ENCODE results near the gene ARMH1.
"Not testable (repeated sequence)": the region's sequence is repeated elsewhere in the genome, so short reads cannot be mapped to it uniquely, and the experiment has no call there.

Gene ARMH1

DNA sequence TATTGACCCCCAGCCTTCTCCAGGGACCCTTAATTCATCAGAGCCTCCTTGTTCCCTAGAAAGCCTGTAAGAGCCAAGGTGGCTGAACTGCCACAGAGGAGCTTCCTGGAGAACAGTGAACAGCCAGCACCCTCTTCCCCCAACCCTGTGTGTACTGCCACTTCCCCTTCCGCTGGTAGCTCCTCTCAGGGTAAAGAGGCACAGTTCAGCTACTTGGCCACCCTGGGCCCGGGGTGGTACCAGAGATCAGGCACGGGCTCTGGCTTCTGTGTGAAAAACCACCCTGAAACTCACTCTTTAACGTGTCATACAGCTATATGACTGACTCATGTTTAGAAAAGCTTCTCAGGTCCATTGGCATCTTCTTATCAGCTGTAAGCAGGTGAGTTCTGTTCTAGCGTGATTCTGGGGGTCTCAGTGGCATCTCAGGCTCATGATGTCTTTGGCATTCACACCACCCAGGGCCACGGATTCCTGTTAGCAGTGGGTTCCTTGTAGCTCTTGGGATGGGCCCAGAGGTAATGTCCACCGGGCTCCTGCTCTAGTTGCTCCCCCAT is 22.4 kb downstream of the ARMH1 start:
- peak; percentile 16 for DNase-seq

DNA sequence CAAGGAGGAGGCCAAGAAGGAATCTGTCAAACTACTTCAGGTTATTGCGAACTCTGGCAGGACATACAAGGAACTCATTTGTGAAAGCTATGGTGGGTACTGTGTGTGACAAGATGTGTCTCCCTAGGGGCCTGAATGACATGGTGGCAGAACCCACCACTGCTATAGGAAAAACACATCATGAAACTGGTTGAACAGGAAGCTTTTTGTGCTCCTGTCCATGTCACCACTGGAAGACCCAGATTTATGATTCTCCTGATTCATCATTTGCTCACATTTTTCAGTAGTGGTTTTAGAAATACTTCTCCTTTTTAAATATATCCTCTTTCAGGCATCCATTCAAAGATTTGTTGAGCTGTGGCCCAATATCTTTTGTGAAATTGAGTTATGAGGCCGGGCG is 23.6 kb downstream of the ARMH1 start:
- no peak for DNase-seq

DNA sequence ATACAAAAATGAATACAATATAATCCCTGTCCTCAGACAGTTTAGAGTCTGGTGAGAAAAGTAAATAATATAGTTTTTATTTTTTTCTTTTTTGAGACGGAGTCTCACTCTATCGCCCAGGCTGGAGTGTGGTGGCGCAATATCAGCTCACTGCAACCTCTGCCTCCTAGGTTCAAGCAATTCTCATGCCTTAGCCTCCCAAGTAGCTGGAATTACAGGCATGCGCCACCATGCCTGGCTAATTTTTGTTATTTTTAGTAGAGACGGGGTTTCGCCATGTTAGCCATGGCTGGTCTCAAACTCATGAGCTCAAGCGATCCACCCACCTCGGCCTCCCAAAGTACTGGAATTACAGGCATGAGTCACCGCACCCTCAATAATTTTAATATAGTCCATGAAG is 24.9 kb downstream of the ARMH1 start:
- not testable (repeated sequence) for DNase-seq

DNA sequence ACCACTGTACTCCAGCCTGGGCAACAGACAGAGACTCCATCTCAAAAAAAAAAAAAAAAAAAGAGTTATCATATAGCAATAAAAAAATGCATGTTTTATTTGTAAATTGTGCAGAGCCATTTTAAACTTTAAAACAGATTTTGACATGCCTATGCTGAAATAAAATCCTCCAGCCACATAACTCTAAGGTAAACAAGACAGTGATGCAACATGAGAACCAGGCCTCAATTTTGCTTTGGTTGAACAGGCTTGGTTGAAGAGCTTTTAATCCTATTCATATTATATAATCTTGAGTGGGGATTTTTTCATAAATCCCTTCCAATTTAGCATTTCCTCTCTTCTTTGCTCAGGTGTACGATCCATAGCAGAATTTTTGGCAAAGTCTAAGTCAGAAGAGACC is 26.1 kb downstream of the ARMH1 start:
- no peak for DNase-seq

DNA sequence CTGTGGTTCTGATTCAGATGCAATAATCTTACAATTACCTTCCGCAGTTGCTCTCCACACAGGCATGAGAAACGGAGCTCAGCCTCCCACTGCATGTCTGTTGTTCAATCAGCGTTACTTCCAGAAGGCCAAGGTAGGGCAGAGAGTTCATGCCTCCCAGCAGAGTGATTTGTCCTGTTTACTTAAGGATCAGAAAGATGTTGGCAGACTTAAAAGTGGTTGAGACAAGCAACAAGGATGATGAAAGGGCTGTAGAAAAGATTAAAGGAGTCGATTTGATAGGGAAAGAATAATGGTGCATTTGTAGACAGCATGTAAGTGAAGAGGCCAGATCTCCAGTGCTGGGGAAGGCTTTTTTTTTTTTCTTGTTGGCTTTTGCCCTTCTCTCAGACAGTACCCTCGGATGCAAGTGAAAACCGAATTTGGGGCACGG is 26.6 kb downstream of the ARMH1 start:
- no peak for DNase-seq

DNA sequence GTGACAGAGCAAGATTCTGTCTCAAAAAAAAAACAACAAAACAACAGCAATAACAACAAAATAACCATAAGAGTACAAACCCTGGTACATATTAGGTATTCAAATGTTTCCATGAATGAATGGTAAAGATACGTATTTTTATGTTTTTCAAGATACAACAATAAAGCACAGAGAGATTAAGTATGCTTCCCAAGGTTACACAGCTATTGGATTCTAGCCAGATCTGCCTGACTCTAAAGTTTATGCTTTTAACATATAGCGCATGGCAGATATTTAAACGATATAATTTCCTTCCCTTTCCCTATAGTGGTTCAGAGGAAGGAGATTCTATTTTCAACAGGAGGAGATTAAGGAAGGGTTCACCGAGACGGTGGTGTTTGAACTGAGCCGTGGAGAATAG is 31.0 kb downstream of the ARMH1 start:
- DNase-seq = no peak

DNA sequence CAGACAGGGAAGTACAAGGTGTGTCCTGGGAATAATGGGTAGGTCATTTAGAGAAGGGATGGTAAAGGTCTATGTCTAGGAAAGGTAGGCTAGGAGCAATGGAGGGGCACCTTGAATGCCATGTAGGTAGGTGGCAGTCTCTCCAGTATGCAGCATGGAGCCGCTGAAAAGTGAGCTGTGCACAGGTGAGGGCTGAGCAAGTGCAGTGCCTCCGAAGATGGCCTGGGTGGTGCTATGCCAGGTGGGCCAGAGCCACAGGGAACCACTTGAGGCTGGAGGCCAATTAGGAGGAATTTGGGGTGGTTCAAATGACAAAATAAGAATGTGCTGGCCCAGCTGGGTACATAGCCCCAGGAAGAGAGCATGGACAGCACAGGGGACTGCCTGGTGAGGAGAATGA is 31.4 kb downstream of the ARMH1 start:
- DNase-seq = no peak

DNA sequence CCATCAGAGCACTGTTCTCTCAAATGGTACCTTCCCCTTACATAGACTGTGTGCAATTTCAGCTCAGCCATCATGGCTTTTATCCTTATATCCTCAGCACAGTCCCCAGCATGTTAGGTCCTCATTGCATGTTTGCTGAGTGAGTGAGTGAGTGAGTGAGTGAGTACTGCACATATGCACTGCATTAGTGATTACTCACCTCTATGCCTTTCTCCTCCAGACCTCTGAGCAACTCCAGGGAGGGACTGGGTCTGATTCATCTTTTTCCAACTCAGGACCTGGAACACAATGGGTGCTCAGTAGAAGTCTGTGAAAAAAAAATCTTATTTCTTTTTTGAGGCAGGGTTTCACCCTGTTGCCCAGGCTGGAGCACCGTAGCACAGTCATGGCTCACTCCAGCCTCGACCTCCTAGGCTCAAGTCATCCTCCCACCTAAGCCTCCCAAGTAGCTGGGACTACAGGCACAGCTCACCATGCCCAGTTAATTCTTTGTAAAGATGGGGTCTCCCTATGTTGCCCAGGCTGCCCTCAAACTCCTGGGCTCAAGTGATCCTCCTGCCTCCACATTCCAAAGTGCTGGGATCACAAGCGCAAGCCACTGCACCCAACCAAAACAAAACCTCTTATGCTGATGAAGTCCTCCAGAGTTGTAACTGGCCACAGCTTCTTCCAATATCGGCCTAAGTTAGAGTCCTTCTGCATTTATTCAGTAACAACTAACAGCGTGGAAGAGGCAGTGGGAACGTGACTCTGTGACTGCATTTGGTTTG is 32.8 kb downstream of the ARMH1 start:
- no peak for DNase-seq

DNA sequence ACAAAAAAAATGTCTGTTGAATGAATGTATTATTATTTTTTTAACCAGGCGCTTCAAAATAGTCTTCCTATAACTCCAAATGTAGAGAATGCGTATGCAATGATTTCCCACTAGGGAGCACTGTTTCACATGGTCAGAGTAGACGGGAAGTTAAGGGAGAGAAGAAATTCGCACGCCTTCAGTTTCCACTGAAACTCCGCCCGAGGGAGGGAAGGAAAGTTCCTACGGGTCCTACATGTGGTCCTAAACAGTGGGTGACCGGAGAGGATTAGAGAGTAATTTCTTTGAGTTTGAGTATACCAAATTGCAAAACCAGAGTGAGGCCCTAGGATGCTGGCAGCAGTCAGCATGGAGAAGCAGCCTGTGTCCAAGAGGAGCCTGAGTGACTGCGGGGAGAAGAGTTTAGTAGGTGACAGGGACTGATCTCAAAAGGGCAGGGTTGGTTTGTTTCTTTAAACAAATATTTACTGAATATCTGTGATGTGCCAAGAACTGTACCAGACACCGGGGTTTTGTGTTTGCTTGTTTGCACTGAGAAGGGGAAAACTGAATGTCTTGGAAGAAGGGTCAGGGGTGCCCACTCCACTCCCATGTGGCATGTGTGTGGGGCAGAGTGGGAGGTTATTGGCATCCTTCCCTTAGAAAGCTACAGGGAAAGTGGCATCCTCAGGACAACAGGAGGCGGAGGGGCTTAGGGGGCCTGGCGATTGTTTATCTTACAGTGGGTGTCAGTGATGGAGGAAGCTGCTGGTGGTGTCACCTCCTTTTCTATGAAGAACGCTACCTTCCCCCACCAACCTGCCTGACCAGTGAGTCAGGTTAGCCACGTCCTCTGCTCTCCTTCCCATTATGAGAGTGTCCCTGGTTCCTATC is 33.7 kb downstream of the ARMH1 start:
- no peak for DNase-seq

DNA sequence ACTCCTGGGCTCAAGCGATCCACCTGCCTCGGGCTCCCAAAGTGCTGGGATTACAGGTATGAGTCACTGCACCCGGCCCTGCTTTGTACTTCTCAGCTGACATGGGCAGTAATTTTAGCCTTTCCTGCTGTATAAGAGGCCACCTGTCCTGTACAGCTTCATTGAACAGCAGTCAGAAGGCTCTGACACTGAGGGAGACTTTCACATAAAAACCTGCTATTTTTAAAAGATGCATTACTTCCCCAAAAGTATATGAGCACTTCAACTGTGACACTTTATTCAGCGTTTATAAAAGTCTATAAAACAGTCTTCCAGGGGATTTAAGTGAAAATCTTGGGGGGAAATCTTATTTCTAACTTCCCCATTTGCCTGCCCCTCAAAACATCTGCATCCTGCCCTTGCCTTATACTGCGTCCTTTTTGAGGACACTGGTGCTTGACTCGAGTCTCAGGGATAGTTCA is 38.8 kb downstream of the ARMH1 start:
- no peak for DNase-seq

DNA sequence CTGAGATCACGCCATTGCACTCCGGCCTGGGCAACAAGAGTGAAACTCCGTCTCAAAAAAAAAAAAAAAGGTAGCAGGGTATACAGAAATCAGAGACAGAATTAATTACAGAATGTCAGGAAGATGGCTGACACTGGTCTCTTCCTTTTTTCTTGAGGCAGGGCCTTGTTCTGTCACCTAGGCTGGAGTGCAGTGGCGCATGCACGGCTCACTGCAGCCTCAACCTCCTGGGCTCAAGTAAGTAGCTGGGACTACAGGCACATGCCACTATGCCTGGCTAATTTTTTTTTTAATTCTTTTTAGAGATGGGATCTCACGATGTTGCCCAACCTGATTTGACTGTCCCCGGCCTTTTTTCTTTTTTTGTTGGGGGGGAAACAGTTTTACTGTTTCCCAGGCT is 40.0 kb downstream of the ARMH1 start:
- DNase-seq = no peak

DNA sequence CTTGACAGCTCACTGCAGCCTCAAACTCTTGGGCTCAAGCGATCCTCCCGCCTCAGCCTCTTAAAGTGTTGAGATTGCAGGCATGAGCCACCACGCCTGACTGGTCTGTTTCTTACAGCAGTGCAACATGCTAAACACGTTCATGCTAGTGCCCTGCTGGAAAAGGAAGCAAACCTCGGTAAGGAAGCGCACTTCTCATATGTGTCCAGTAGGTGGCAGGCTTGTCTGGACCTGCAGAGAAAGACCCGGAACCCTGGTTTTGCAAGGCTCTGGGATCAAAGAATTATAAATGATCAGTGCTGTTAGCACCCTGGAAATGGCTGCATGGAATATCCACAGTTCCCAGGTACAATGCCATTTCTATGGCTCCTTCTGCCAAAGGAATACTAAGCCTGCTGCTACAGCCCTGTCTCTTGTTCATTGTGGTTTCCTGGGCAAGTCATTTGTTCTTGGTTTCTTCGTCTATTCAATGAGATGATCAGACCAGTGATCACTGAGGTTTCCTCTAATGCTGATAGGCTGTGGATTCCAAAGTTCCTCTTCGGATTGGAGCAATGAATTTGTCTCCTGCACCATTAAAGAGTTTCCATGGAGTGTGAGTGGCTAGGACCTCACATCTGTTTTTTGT is 40.5 kb downstream of the ARMH1 start:
- DNase-seq = peak; percentile 60

DNA sequence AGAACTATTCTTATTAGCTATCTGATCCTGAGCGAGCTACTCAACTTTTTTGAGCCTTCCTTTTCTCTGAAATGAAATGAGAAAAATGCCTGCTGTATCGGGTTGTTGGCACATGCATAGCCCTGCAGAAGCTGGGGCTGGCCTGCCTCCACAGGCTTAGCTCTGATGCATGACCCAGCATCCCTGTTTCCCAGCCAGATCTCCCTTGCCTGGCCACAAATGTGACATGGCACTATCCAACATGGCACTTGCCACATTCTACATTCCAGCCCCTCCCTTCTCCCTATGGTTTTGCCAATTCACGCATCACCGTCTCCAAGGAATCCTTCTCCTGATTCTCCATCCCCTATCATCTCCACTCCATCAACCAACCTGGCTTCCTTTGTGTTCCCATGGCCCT is 42.6 kb downstream of the ARMH1 start:
- DNase-seq = no peak

DNA sequence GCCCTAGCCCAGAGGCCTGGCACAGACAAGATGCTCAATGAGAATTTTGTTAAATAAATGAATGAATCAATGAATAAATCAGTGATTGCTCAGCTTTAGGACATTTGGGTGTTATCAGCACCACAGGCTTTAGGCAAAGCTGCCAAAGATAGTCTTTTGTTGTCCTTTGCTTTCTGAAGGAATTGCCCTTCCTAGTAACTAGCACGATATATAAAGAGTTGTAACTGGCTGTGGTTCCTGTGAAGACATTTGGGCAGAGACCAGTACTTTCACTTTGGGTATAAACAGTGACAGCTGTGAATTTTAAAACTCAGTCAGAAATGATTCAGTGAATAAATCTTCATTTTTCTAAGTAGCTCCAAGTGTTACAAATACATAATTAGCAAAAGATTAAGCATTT is 43.1 kb downstream of the ARMH1 start:
- DNase-seq = no peak

DNA sequence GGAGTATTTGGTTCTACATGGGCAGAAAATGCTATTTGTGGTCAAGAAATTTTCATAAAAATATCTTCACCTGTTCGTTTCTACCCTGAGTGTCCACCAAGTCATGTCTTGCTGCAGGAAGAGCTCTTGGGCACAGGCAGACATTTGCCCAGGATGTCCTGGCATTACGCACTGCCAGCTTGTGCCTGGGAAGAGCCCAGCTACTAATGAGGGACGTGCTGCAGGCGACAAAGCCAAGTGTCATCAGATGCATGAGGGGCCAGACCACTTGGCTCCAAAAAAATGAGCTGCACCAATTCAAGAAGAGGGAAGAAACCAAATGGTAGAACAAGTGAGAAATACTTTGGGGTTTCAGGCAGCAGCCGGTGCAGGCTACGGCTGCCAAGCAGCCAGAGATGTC is 43.6 kb downstream of the ARMH1 start:
- no peak for DNase-seq

DNA sequence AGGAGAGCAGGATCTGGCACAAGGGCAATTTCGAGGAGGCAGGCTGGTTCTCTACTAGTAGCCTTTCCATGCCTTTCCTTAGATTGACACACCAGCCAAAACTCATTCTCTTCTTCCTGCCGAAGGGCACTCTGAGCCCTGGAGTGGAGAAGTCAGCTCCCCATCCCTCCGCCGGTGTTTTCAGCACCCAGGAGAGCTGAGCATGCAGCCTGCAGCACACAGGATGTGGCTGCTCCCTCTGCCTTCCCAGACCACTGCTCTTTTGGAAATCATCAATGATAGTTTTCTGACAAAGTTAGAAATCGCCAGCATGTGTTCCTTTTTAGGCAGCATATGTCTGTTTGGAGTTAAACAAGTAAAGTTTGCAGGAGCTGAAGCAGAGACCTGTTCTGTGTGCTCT is 44.8 kb downstream of the ARMH1 start:
- no peak for DNase-seq

DNA sequence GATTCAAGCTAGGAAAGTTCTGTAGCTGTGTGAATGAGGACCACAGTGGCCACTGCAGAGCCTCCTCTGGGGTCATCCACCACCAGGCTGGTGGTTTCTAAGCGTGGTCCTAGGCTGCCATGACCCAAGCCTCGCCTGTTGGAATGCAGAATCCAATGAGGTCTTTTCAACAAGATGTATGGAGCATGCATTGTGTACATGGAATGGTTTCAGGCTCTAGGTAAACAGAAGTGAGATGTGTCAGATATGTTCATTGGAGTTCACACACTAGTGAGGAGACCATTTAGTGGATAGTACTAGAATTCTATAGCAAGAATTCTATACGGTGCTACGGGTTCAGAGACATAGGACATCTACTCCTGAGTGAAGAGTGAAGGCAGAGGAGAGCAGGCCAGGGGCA is 45.8 kb downstream of the ARMH1 start:
- DNase-seq = no peak

DNA sequence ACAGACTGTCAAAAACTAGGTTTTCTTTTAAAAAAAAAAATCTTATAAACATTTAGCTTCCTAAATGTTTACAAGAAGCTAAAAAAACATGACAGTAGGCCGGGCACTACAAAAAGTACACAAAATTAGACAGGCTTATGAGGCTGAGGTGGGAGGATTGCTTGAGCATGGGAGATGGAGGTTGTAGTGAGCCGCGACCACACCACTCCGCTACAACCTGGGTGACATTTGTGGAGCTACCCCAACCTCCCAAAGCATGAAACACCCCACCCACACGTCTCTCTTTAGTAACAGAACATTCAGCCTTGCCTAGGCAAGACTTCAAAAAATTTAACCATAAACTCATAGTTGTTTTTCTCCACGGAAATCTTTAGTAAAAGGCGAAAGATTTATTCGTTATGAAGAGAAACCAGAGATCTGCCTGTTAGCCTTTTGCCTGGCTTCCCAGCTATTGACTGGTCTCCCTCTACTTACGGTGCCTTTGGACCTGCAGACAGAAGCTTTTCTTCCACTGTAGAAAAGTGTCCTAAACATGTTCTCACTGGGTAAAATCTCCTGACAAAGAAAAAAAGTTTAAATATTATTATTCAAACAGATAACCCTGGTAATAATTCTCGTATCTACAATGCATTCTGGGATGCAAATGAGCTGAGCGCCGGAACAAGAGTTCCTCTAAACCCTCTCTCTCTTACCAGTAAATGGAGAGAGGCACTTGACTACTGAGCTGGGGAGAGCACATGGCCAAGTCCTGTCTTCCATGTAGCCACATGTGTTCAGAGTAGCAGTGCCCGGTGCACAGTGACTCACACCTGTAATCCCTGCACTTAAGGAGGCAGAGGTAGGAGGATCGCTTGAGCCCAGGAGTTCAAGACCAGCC is 47.2 kb downstream of the ARMH1 start:
- peak; percentile 61 for DNase-seq

DNA sequence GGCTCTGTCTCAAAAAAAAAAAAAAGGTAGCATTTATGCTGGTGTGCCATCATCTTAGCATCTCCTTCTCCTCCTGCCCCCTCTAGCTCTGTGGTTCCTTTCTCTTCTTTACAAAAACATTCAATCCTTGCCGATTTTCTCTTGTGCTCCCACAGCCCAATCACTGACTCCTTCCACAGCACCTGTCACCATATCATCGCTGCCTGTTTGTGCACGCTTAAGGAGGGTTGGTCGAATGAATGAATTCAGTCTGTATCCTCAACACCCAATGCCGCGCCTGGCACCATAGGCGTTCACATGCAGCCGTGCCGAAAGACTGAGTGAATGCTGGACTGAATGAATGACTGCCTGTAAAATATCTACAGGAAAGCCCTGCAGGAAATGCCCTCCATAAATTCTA is 48.5 kb downstream of the ARMH1 start:
- DNase-seq = no peak

DNA sequence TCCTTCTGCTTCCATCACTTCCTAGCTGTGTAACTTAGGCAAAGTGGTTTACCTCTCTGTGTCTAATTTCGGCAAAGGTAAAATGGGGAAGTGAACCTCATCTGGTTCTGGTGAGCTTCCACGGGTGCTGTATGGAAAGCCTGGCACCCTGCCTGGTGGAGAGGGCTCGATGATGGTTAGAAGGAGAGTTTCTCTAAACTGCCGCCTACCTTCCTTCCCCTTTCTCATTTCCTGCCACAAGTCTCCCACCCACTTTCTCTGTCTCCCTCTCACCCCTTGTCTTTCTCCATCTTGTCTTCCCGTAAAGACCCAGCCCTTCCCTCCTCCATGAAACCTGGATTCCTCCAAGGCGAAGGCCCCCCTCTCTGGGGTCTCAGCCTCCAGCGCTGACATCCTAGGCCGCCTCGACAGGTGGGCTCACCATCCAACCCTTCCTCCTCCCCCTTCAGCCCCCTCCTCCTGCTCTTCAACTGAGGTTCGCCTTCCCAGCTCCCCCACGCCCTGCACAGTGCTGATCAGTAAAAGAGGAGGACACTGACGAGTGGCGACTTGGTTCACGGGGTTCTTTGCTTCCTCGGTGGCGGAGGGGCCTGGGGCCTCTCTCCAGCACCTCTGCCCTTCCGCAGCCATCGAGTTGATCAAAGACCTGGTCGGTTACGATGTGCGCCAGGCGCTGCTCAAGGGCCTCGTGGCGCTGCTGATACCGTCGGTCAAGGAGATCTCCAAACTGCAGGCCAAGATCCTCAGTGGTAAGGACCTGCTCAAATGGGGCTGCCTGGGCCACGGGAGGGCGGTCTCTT is 49.2 kb downstream of the ARMH1 start:
- DNase-seq = peak; percentile 29

DNA sequence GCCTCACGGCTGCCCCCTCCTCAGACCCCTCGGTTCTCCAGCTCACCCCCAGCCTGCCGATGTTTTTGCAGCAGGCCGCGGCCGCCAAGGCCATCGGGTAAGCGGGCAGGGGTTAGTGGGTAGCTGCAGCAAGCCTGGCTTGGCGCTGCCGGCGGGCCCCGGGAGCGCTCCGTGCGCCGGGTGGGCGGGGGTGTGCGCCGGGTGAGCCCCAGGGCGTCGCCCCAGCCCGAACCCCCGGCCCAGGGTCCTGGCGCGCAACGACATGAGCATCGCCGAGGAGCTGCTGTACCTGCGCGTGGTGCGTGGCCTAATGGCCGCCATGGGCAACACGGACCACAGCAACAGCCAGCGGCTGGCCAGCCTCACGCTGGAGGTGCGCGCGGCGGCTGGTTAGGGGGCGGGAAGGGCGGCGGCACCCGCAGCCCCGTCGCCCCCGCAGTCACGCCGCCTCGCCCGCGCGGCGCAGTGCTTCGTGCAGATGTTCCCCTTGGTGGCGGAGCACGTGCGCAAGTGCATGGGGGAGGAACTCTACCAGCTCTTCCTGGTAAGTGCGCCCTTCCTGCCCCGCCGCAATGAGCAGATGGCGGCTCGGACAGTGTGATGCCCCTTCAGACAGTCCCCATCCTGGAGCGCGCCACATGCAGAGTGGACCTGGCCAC is 49.9 kb downstream of the ARMH1 start:
- no peak for DNase-seq
